Fibroblast of pulmonary artery (primary cell): ENCODE results near the gene ELFN1.

Source experiments
- DNase-seq: peaks from one replicate; pipeline ENCODE4 v3.0.0-alpha.2; 2010; ENCODE audit warnings: low read depth
- H3K4me3 ChIP-seq: replicated peaks from 2 replicates; pipeline ENCODE4 v1.5.1; 2011; ENCODE audit warnings: low read depth, mild to moderate bottlenecking, control low read depth, low read length, moderate library complexity
- CTCF ChIP-seq: IDR thresholded peaks from 2 replicates; pipeline ENCODE4 v1.5.1; 2011; ENCODE audit warnings: mild to moderate bottlenecking, control low read depth, low read length, inconsistent platforms; ENCODE audit errors: missing control alignments

The ELFN1 gene

GRCh38 chr7:1662767-1663166 is 7.3 kb upstream of the ELFN1 start:
- TF ChIP-seq CTCF: no peak
- H3K4me3 ChIP-seq: no peak overlapping the region

GRCh38 chr7:1663223-1663622 is 6.9 kb upstream of the ELFN1 start:
- DNase-seq: no peak
- H3K4me3 ChIP-seq: no peak overlapping the region
- no peak for TF ChIP-seq CTCF

More at GRCh38 chr7:1662767-1663166, 7.3 kb upstream of the ELFN1 start:
- DNase-seq: no peak

- no peak for TF ChIP-seq CTCF
- DNase-seq: no peak
- H3K4me3 ChIP-seq: peak overlapping the region; percentile 59
Observed at GRCh38 chr7:1663857-1664651, 6.0 kb upstream of the ELFN1 start.

GRCh38 chr7:1664711-1665548 is 5.1 kb upstream of the ELFN1 start:
- DNase-seq: peak; percentile 57
- TF ChIP-seq CTCF: peak; percentile 55
- H3K4me3 ChIP-seq: peak overlapping the region; percentile 59

- H3K4me3 ChIP-seq: peak overlapping the region; percentile 34
- DNase-seq: peak; percentile 18
Observed at GRCh38 chr7:1665549-1666316, 4.3 kb upstream of the ELFN1 start.

More at GRCh38 chr7:1665549-1666316, 4.3 kb upstream of the ELFN1 start:
- TF ChIP-seq CTCF: no peak
